Measurements from ENCODE around the gene PRKCI. TPM values are rescaled to one million over a fixed set of nuclear protein-coding genes. Genes with fewer than 3 reads are reported as not detected.

The PRKCI gene
- total and polyA plus RNA-seq, 4 donors = 3.2 to 12.7 (median 8.7) TPM

DNA sequence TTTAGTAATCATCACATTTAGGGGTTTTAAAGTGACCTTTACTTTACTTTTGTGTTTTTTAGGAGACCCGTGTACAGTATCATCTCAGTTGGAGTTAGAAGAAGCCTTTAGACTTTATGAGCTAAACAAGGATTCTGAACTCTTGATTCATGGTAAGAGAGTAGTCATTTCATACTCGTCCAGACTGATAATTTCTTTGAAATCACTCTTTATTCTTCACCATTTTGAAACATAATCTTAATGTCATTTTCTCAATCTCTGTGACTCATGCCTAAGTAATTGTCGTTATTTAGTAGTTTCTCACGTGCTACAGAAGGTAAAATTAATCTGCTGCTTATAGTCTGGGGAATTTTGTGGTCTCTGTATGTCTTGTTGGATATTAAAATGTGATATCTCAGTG is 37.7 kb downstream of the PRKCI start:
- H3K9ac ChIP-seq (ENCODE audit: low read depth in 1 of 2, low read length in 2 of 2) = no peak overlapping the region
- no peak for DNase-seq (ENCODE audit: low spot score)
- H3K4me3 ChIP-seq (ENCODE audit: low read depth in 1 of 3, low read length in 3 of 3) = no peak overlapping the region
- TF ChIP-seq HNF4A (conservative IDR thresholded peaks at IDR 0.05) = no peak
- TF ChIP-seq, protein P1, sequence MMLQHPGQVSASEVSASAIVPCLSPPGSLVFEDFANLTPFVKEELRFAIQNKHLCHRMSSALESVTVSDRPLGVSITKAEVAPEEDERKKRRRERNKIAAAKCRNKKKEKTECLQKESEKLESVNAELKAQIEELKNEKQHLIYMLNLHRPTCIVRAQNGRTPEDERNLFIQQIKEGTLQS (IDR thresholded peaks at IDR 0.05) = no peak
- H3K4me1 ChIP-seq (ENCODE audit: control insufficient read depth in 4 of 4, insufficient read depth in 4 of 4, low read length in 3 of 4) = peaks cover 0 to 7% (median 0%) of the 10 kb centered on the region in 4 donors
- H3K9me3 ChIP-seq (ENCODE audit: control insufficient read depth in 4 of 4, low read length in 3 of 4) = no peaks in the 10 kb centered on the region
- H3K27me3 ChIP-seq (ENCODE audit: control insufficient read depth in 4 of 4, insufficient read depth in 4 of 4, low read length in 3 of 4) = no peaks in the 10 kb centered on the region
- H3K27ac ChIP-seq (ENCODE audit: low read depth in 1 of 2, low read length in 2 of 2) = no peak overlapping the region
- peaks cover 0 to 8% (median 3%) of the 10 kb centered on the region in 4 donors for H3K36me3 ChIP-seq (ENCODE audit: control insufficient read depth in 4 of 4, insufficient read depth in 3 of 4, low read depth in 1 of 4, low read length in 3 of 4)
- 93% methylated on average over 4 of the region's 4 CpGs for WGBS

DNA sequence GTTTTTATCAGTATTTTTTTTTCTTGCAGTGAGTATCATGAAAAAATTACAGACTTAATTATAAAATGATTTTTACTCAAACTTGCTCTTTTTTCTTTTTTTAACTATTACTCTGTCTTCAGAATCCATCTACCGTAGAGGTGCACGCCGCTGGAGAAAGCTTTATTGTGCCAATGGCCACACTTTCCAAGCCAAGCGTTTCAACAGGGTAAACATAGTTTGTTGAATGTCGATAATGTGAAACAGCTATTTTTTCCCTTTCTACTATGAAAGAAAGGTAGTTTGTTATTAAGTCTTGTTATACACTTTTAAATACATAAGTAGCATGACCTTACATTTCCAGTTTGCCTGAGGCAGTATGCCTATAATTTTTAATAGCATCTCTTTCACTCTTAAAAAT is 45.6 kb downstream of the PRKCI start:
- H3K4me1 ChIP-seq (ENCODE audit: control insufficient read depth in 4 of 4, insufficient read depth in 4 of 4, low read length in 3 of 4) = peaks cover 3 to 13% (median 6%) of the 10 kb centered on the region in 4 donors
- H3K9ac ChIP-seq (ENCODE audit: low read depth in 1 of 2, low read length in 2 of 2) = no peak overlapping the region
- 49% methylated on average over 5 of the region's 5 CpGs for WGBS
- no peak overlapping the region for H3K4me3 ChIP-seq (ENCODE audit: low read depth in 1 of 3, low read length in 3 of 3)
- H3K27ac ChIP-seq (ENCODE audit: low read depth in 1 of 2, low read length in 2 of 2) = peak overlapping the region in 1 of 2 donors; percentile 54
- no peaks in the 10 kb centered on the region for H3K9me3 ChIP-seq (ENCODE audit: control insufficient read depth in 4 of 4, low read length in 3 of 4)
- no peaks in the 10 kb centered on the region for H3K27me3 ChIP-seq (ENCODE audit: control insufficient read depth in 4 of 4, insufficient read depth in 4 of 4, low read length in 3 of 4)
- peaks cover 0 to 4% (median 1%) of the 10 kb centered on the region in 4 donors for H3K36me3 ChIP-seq (ENCODE audit: control insufficient read depth in 4 of 4, insufficient read depth in 3 of 4, low read depth in 1 of 4, low read length in 3 of 4)
- TF ChIP-seq, protein P1 (IDR thresholded peaks at IDR 0.05) = no peak
- TF ChIP-seq, protein P2, sequence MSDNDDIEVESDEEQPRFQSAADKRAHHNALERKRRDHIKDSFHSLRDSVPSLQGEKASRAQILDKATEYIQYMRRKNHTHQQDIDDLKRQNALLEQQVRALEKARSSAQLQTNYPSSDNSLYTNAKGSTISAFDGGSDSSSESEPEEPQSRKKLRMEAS (IDR thresholded peaks at IDR 0.05) = no peak
- TF ChIP-seq RXRA (IDR thresholded peaks at IDR 0.05) (peak in 1 of 2 donors; percentile 26), HNF4A (conservative IDR thresholded peaks at IDR 0.05) (peak in 1 of 2 donors; percentile 28), RAD21 (IDR thresholded peaks at IDR 0.05) (peak in 1 of 2 donors; percentile 9), HNF4G (IDR thresholded peaks at IDR 0.05) (no peak), JUND (IDR thresholded peaks at IDR 0.05) (no peak), NR2F2 (IDR thresholded peaks at IDR 0.05) (no peak), FOXA1 (IDR thresholded peaks at IDR 0.05) (peak; percentile 23), TAF1 (conservative IDR thresholded peaks at IDR 0.05) (no peak), YY1 (IDR thresholded peaks at IDR 0.05) (peak; percentile 39), EGR1 (IDR thresholded peaks at IDR 0.05; ENCODE audit: low read depth in 2 of 2) (no peak), FOXA2 (IDR thresholded peaks at IDR 0.05) (peak; percentile 67)
- TF ChIP-seq, protein P3, sequence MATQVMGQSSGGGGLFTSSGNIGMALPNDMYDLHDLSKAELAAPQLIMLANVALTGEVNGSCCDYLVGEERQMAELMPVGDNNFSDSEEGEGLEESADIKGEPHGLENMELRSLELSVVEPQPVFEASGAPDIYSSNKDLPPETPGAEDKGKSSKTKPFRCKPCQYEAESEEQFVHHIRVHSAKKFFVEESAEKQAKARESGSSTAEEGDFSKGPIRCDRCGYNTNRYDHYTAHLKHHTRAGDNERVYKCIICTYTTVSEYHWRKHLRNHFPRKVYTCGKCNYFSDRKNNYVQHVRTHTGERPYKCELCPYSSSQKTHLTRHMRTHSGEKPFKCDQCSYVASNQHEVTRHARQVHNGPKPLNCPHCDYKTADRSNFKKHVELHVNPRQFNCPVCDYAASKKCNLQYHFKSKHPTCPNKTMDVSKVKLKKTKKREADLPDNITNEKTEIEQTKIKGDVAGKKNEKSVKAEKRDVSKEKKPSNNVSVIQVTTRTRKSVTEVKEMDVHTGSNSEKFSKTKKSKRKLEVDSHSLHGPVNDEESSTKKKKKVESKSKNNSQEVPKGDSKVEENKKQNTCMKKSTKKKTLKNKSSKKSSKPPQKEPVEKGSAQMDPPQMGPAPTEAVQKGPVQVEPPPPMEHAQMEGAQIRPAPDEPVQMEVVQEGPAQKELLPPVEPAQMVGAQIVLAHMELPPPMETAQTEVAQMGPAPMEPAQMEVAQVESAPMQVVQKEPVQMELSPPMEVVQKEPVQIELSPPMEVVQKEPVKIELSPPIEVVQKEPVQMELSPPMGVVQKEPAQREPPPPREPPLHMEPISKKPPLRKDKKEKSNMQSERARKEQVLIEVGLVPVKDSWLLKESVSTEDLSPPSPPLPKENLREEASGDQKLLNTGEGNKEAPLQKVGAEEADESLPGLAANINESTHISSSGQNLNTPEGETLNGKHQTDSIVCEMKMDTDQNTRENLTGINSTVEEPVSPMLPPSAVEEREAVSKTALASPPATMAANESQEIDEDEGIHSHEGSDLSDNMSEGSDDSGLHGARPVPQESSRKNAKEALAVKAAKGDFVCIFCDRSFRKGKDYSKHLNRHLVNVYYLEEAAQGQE (IDR thresholded peaks at IDR 0.05) = no peak
- TF ChIP-seq, protein P4, sequence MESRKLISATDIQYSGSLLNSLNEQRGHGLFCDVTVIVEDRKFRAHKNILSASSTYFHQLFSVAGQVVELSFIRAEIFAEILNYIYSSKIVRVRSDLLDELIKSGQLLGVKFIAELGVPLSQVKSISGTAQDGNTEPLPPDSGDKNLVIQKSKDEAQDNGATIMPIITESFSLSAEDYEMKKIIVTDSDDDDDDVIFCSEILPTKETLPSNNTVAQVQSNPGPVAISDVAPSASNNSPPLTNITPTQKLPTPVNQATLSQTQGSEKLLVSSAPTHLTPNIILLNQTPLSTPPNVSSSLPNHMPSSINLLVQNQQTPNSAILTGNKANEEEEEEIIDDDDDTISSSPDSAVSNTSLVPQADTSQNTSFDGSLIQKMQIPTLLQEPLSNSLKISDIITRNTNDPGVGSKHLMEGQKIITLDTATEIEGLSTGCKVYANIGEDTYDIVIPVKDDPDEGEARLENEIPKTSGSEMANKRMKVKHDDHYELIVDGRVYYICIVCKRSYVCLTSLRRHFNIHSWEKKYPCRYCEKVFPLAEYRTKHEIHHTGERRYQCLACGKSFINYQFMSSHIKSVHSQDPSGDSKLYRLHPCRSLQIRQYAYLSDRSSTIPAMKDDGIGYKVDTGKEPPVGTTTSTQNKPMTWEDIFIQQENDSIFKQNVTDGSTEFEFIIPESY (IDR thresholded peaks at IDR 0.05) = no peak
- no peak for DNase-seq (ENCODE audit: low spot score)
